Neutrophil (primary cell): ENCODE data around the gene RIC8A.
"Not testable (repeated sequence)": the region's sequence is repeated elsewhere in the genome, so short reads cannot be mapped to it uniquely, and the experiment has no call there.

Experiments used
- H3K27ac ChIP-seq: fragments of 200-600 bp; sonication (generic); 2 replicates; pipeline ENCODE4 v1.5.1; 2016; ENCODE audit warnings: mild to moderate bottlenecking, moderate library complexity
- H3K27me3 ChIP-seq: fragments of 200-600 bp; sonication (generic); 2 replicates; pipeline ENCODE4 v1.6.0; 2016; ENCODE audit warnings: mild to moderate bottlenecking
- H3K36me3 ChIP-seq: fragments of 200-600 bp; sonication (generic); 2 replicates; pipeline ENCODE4 v1.5.1; 2017
- H3K4me1 ChIP-seq, 2 experiments: fragments of 200-600 bp in 1 of 2; sonication (generic) in 1 of 2; 1 replicate in 1 of 2; 2 replicates in 1 of 2; pipeline versions ENCODE4 v1.5.1 to v1.6.1; 2013 to 2016; ENCODE audit warnings: low read depth in 1 of 2, low read length in 1 of 2, mild to moderate bottlenecking in 1 of 2, moderate library complexity in 1 of 2; ENCODE audit not compliant: control insufficient read depth in 1 of 2, insufficient read depth in 1 of 2
- H3K4me3 ChIP-seq, 2 experiments: fragments of 200-600 bp in 1 of 2; sonication (generic) in 1 of 2; 1 replicate in 1 of 2; 2 replicates in 1 of 2; pipeline ENCODE4 v1.5.1; 2013 to 2016; ENCODE audit warnings: low read depth in 1 of 2, low read length in 1 of 2, mild to moderate bottlenecking in 1 of 2, moderate library complexity in 1 of 2
- H3K9me3 ChIP-seq: fragments of 200-600 bp; sonication (generic); 2 replicates; pipeline ENCODE4 v1.5.1; 2016
- TF ChIP-seq, protein P1 (sequence below): fragments of 200-600 bp; sonication (generic); IDR thresholded peaks from 2 replicates; pipeline ENCODE4 v1.5.1; 2016; ENCODE audit warnings: antibody characterized with exemption

RIC8A gene

DNA sequence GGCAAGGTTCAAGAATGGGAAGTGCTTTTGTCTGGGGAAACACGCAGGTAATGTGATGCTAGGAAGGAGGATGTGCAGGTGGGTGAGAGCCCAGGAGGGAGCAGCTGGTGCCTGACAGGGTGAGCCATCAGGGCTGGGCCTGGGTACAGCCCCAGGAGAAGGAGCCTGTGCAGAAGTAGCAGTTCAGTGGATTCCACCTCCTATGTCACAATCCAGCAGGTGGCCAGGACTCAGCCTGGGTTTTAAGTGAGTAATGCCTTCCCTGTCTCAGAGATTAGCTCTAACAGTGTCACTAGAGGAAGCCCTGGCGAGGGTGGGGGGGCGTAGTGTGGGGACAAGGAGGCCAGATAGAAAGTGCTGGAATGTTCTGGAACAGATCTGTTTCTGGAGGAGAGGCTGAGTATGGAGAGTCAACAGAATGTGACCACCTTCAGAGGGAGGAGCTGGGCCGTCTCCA, 8.1 kb downstream of the RIC8A start:
- TF ChIP-seq, protein P1, sequence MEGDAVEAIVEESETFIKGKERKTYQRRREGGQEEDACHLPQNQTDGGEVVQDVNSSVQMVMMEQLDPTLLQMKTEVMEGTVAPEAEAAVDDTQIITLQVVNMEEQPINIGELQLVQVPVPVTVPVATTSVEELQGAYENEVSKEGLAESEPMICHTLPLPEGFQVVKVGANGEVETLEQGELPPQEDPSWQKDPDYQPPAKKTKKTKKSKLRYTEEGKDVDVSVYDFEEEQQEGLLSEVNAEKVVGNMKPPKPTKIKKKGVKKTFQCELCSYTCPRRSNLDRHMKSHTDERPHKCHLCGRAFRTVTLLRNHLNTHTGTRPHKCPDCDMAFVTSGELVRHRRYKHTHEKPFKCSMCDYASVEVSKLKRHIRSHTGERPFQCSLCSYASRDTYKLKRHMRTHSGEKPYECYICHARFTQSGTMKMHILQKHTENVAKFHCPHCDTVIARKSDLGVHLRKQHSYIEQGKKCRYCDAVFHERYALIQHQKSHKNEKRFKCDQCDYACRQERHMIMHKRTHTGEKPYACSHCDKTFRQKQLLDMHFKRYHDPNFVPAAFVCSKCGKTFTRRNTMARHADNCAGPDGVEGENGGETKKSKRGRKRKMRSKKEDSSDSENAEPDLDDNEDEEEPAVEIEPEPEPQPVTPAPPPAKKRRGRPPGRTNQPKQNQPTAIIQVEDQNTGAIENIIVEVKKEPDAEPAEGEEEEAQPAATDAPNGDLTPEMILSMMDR: no peak
- Histone ChIP-seq H3K27ac (no peak overlapping the region), H3K9me3 (no peaks in the 10 kb centered on the region), H3K36me3 (peaks cover 65% of the 10 kb centered on the region), H3K4me1 (no peaks in the 10 kb centered on the region), H3K4me3 (no peak overlapping the region), H3K27me3 (no peaks in the 10 kb centered on the region)

DNA sequence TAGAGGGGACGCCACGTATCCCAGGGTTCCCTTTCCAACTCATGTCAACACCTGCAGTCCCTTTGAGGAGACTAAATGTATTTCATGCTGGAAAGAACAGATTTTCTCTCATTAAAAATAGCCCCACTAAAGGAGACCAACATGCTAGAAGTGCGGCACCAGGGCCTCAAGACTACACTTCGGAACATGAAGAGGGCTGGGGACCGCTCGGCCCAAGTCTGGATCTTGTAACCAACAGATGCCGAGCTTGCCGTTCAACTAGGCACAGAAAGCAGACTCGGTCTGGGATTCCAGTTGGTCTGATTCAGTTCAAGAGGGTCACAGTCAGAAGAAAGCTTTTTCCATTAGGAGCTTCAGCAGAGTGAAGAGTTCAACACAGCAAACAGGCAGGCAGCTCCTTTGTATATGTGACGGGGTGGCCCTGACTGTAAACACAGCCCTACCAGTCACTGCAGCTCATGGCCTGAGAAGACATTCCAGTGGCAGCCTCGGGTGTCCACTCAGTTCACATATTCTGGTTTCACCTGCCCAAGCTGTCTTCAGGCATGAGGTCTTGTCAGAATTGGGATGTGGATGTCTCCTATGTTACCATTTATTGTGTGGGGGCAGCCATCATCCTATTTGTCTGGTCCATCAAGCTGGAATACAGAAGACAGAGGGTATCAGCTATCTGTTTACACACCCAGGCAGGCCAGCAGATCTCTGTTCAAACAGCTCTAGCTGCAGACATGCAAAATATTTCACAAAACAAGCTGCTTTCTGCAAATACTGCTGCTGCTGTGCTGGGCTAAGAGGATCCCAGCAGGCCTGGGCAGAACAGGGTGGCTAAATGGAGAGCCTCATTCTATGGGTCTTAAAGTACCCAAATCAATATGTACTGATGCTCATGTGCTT, 8.8 kb downstream of the RIC8A start:
- no peak overlapping the region for H3K4me3 ChIP-seq
- H3K9me3 ChIP-seq: no peaks in the 10 kb centered on the region
- H3K4me1 ChIP-seq: no peaks in the 10 kb centered on the region
- H3K27ac ChIP-seq: no peak overlapping the region
- TF ChIP-seq, protein P1: no peak
- no peaks in the 10 kb centered on the region for H3K27me3 ChIP-seq
- H3K36me3 ChIP-seq: peaks cover 58% of the 10 kb centered on the region

DNA sequence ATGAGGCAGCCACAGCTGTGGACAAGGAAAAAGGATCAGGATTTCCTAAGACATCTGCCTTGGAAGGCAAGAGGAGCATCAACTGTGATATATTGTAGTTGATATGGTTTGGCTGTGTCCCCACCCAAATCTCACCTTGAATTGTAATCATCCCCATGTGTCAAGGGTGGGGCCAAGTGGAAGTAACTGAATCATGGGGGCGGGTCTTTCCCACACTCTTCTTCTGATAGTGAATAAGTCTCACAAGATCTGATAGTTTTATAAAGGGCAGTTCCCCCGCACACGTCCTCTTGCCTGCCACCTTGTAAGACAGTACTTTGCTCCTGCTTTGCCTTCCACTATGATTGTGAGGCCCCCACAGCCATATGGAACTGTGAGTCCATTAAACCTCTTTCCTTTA, 10.2 kb downstream of the RIC8A start:
- no peaks in the 10 kb centered on the region for H3K9me3 ChIP-seq
- H3K27ac ChIP-seq: no peak overlapping the region
- H3K4me3 ChIP-seq: no peak overlapping the region
- peaks cover 45% of the 10 kb centered on the region for H3K36me3 ChIP-seq
- TF ChIP-seq, protein P1: no peak
- no peaks in the 10 kb centered on the region for H3K4me1 ChIP-seq
- no peaks in the 10 kb centered on the region for H3K27me3 ChIP-seq

GRCh38 chr11:218815-219593, 11.5 kb downstream of the RIC8A start:
- TF ChIP-seq, protein P1: no peak
- Histone ChIP-seq H3K27ac (no peak overlapping the region), H3K36me3 (peaks cover 41% of the 10 kb centered on the region), H3K27me3 (no peaks in the 10 kb centered on the region), H3K4me1 (no peaks in the 10 kb centered on the region), H3K9me3 (no peaks in the 10 kb centered on the region), H3K4me3 (no peak overlapping the region)

DNA sequence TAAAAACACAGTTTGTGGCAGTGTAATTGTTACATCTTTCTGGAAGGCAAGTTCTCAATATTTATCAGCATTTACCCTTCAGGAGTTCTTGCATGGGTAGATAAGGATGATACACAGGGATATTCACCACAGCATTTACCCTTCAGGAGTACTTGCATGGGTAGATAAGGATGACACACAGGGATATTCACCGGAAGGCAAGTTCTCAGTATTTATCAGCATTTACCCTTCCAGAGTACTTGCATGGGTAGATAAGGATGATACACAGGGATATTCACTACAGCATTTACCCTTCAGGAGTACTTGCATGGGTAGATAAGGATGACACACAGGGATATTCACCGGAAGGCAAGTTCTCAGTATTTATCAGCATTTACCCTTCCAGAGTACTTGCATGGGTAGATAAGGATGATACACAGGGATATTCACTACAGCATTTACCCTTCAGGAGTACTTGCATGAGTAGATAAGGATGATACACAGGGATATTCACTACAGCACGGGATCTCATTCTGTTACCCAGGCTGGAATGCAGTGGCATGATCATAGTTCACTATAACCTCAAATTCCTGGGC, 13.2 kb downstream of the RIC8A start:
- H3K36me3 ChIP-seq: peaks cover 24% of the 10 kb centered on the region
- not testable (repeated sequence) for H3K27ac ChIP-seq, H3K27me3 ChIP-seq, H3K9me3 ChIP-seq, H3K4me1 ChIP-seq, H3K4me3 ChIP-seq
